ENCODE results near the gene APCDD1L. TPM values are rescaled to one million over a fixed set of nuclear protein-coding genes. Genes with fewer than 3 reads are reported as not detected.

APCDD1L gene
- total and polyA plus RNA-seq, 9 donors = 0.08 to 0.62 TPM; not detected in 7

DNA sequence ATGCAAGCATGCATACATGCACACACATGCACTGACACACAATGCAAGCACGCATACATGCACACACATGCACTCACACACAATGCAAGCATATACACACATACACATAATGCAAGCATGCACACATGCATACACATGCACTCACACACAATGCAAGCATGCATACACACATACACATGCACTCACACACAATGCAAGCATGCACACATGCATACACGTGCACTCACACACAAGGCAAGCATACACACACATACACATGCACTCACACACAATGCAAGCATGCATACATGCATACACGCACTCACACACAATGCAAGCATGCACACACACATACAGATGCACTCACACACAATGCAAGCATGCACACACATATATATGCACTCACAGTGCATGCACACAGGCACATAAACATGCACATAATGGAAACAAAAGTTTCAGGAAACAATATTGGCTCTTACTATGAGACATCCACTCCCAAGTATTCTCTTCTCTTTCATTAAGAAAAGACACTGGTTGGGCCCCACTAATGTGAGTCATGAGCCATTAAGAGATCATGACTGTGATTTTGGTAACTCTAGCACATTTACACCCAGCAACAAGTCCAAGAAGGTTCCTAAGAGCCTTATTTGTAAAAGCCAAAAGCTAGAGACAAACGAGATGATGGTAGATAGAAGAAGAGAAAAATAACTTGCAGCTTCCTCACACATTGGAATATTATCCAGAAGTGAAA lies 22.2 kb downstream of the APCDD1L start:
- intact Hi-C loops (cut with DNase I) = no loop called here
- WGBS, 3 donors = 82 to 85% (median 83%) methylated on average over 4 of the region's 4 CpGs

DNA sequence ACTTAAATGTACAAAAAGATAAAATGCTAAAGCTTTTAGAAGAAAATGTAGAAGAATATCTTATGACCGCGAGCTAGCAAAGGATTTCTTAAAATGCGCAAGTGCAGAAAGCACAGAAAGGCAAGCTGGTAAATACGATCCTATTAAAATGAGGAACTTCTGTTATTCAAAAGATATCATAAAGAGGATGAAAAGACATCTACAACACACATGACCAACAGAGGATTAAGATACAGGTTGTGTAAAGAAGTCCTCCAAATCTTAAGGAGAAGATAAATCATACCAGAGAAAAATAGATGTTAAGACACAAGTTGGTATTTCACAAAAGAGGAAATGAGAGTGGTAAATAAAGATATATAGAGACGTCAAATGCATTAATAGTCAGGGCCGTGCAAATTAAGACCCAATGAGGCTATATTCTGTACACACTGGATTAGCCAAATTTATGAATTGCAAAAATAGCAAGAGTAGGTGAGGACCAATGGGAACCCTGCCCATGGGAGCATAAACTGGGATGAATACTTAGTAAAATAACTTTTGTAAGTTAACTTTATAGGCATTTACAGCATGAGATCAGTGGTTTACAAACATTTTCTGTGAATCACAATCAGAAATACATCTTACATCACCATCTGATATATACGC lies 23.0 kb downstream of the APCDD1L start:
- Histone ChIP-seq H3K36me3 (no peaks in the 10 kb centered on the region), H3K27ac (no peak overlapping the region), H3K4me3 (no peak overlapping the region), H3K27me3 (no peaks in the 10 kb centered on the region), H3K9me3 (no peaks in the 10 kb centered on the region), H3K4me1 (ENCODE audit: insufficient read depth) (no peaks in the 10 kb centered on the region)
- WGBS, 3 donors = 84 to 88% (median 86%) methylated on average over 7 of the region's 7 CpGs
- TF ChIP-seq, protein P1, sequence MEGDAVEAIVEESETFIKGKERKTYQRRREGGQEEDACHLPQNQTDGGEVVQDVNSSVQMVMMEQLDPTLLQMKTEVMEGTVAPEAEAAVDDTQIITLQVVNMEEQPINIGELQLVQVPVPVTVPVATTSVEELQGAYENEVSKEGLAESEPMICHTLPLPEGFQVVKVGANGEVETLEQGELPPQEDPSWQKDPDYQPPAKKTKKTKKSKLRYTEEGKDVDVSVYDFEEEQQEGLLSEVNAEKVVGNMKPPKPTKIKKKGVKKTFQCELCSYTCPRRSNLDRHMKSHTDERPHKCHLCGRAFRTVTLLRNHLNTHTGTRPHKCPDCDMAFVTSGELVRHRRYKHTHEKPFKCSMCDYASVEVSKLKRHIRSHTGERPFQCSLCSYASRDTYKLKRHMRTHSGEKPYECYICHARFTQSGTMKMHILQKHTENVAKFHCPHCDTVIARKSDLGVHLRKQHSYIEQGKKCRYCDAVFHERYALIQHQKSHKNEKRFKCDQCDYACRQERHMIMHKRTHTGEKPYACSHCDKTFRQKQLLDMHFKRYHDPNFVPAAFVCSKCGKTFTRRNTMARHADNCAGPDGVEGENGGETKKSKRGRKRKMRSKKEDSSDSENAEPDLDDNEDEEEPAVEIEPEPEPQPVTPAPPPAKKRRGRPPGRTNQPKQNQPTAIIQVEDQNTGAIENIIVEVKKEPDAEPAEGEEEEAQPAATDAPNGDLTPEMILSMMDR (IDR thresholded peaks at IDR 0.05) = no peak
- no peak for TF ChIP-seq EP300 (IDR thresholded peaks at IDR 0.05)
- no peak for TF ChIP-seq POLR2A (IDR thresholded peaks at IDR 0.05)
- DNase-seq = no peak
- intact Hi-C loops (cut with DNase I) = no loop called here

More for the DNA sequence above, 22.2 kb downstream of the APCDD1L start:
- no peaks in the 10 kb centered on the region for H3K36me3 ChIP-seq
- no peak overlapping the region for H3K27ac ChIP-seq
- H3K4me3 ChIP-seq = no peak overlapping the region
- H3K4me1 ChIP-seq (ENCODE audit: insufficient read depth) = no peaks in the 10 kb centered on the region
- TF ChIP-seq, protein P1 (IDR thresholded peaks at IDR 0.05) = no peak
- no peak for TF ChIP-seq POLR2A (IDR thresholded peaks at IDR 0.05)
- TF ChIP-seq EP300 (IDR thresholded peaks at IDR 0.05) = no peak
- DNase-seq = no peak
- H3K27me3 ChIP-seq = no peaks in the 10 kb centered on the region
- H3K9me3 ChIP-seq = no peaks in the 10 kb centered on the region

DNA sequence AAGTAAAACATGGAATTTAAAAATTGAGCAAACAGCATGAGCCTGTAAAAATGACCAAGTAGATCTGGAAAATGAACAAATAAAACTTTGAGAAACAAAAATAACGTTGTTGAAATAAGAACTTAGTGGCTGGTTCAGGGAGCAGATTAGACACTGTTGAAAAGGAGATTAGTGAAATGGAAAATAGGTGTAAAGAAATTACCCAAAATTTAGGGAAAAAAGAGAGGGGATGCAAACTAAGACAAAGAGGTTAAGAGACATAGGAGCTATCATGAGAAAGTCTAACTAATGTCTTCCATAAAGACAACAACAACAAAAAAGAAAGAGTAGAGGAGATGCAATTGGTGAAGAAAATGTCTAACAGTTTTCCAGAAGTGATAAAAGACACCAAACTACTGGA lies 29.0 kb downstream of the APCDD1L start:
- no peak for DNase-seq
- 43 to 47% (median 45%) methylated on average over 1 of the region's 1 CpG for WGBS, 3 donors
- H3K36me3 ChIP-seq = no peaks in the 10 kb centered on the region
- intact Hi-C loops (cut with DNase I) = no loop called here
- no peak overlapping the region for H3K4me3 ChIP-seq
- TF ChIP-seq, protein P1 (IDR thresholded peaks at IDR 0.05) = no peak
- no peak for TF ChIP-seq EP300 (IDR thresholded peaks at IDR 0.05)
- no peak for TF ChIP-seq POLR2A (IDR thresholded peaks at IDR 0.05)
- no peaks in the 10 kb centered on the region for H3K9me3 ChIP-seq
- no peaks in the 10 kb centered on the region for H3K4me1 ChIP-seq (ENCODE audit: insufficient read depth)
- H3K27ac ChIP-seq = no peak overlapping the region
- no peaks in the 10 kb centered on the region for H3K27me3 ChIP-seq

DNA sequence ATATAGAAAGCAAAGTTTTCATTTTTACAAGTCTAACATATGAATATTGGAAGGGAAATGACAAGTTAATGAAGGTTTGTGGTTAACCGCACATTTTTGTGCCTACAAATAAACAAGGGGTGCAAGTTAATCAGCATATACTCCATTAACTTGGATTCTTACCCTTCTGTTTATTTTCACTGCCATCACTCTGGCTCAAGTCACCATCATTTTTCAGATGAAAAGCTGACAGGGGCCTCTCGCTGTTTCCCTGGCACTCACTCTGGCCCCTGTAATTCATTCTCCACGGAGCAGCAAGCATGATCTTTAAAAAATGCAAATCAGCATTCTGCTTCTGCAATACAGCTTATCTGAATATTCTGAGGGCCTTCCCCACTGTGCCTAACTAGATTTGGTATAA lies 29.8 kb downstream of the APCDD1L start:
- no peaks in the 10 kb centered on the region for H3K27me3 ChIP-seq
- H3K4me1 ChIP-seq (ENCODE audit: insufficient read depth) = no peaks in the 10 kb centered on the region
- no peaks in the 10 kb centered on the region for H3K36me3 ChIP-seq
- H3K9me3 ChIP-seq = no peaks in the 10 kb centered on the region
- TF ChIP-seq EP300 (IDR thresholded peaks at IDR 0.05) (no peak), POLR2A (IDR thresholded peaks at IDR 0.05) (no peak)
- no peak overlapping the region for H3K27ac ChIP-seq
- DNase-seq = no peak
- WGBS, 3 donors = 75 to 78% (median 78%) methylated on average over 3 of the region's 3 CpGs
- H3K4me3 ChIP-seq = no peak overlapping the region
- intact Hi-C loops (cut with DNase I) = no loop called here

DNA sequence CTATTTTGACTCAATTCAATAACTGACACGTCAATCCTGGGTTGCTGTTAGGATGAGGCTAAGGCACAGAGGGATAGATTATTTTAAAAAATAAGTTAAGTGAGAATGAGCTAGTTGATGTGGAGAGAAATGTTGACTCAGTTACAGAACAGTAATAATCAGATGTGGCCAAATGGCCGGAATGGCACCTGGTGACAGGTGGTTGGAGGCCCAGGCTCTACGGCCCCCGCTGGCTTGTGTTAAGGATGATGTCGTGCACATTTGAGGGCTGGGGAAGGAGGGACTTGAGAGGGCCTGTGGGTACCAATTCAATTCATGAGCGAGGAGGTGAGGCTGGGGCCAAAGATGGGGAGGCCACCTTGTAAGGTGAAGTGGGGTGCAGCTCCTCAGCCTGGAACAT lies 31.7 kb downstream of the APCDD1L start:
- no peak for TF ChIP-seq EP300 (IDR thresholded peaks at IDR 0.05)
- intact Hi-C loops (cut with DNase I) = no loop called here
- no peaks in the 10 kb centered on the region for H3K27me3 ChIP-seq
- no peaks in the 10 kb centered on the region for H3K9me3 ChIP-seq
- H3K36me3 ChIP-seq = no peaks in the 10 kb centered on the region
- no peaks in the 10 kb centered on the region for H3K4me1 ChIP-seq (ENCODE audit: insufficient read depth)
- WGBS, 3 donors = 88 to 94% (median 91%) methylated on average over 6 of the region's 6 CpGs
- H3K27ac ChIP-seq = no peak overlapping the region
- no peak for DNase-seq
- no peak overlapping the region for H3K4me3 ChIP-seq
